Measurements from ENCODE around the gene S100A10. TPM values are rescaled to one million over a fixed set of nuclear protein-coding genes. Genes with fewer than 3 reads are reported as not detected.

S100A10 gene
- 1,962 to 3,541 TPM (median 2,083 TPM) in 5 replicates for total RNA-seq (2022; extraction: Qiagen RNA extraction; ENCODE audit: low read depth)

GRCh38 chr1:151993734-151994496, at the start of gene S100A10:
TSS of gene S100A10 (minus strand) at chr1:151993859. CDS start at chr1:151986230, 7,629 bp downstream.

GRCh38 chr1:152036267-152037216, 42.9 kb upstream of the S100A10 start, which contains the start of gene S100A11:
TSS of gene S100A11 (minus strand) at chr1:152037004. CDS start at chr1:152036915, 89 bp downstream.

Other genes starting within 250 kb of the S100A10 start
- 76.3 to 88.8 TPM (median 81.2 TPM) in 5 replicates for gene MRPL9, start 230.4 kb downstream of the S100A10 start, total RNA-seq (2022; extraction: Qiagen RNA extraction; ENCODE audit: low read depth)
- gene TDRKH, start 203.4 kb downstream of the S100A10 start, total RNA-seq (2022; extraction: Qiagen RNA extraction; ENCODE audit: low read depth) = 5.9 to 7.2 TPM (median 6.2 TPM) in 5 replicates
- gene LINGO4, start 188.4 kb downstream of the S100A10 start, total RNA-seq (2022; extraction: Qiagen RNA extraction; ENCODE audit: low read depth) = not detected in 5 replicates
- 0.06 to 0.13 TPM (median 0.08 TPM) in 3 of 5 replicates, not detected in the others for gene RORC, start 162.1 kb downstream of the S100A10 start, total RNA-seq (2022; extraction: Qiagen RNA extraction; ENCODE audit: low read depth)
- gene C2CD4D, start 154.0 kb downstream of the S100A10 start, total RNA-seq (2022; extraction: Qiagen RNA extraction; ENCODE audit: low read depth) = not detected in 5 replicates
- gene THEM5, start 140.1 kb downstream of the S100A10 start, total RNA-seq (2022; extraction: Qiagen RNA extraction; ENCODE audit: low read depth) = not detected in 5 replicates
- 11.9 to 14.4 TPM (median 13.3 TPM) in 5 replicates for gene THEM4, start 84.3 kb downstream of the S100A10 start, total RNA-seq (2022; extraction: Qiagen RNA extraction; ENCODE audit: low read depth)
- gene S100A11, start 43.1 kb upstream of the S100A10 start, total RNA-seq (2022; extraction: Qiagen RNA extraction; ENCODE audit: low read depth) = 1,744 to 1,849 TPM (median 1,790 TPM) in 5 replicates
- gene TCHHL1, start 95.2 kb upstream of the S100A10 start, total RNA-seq (2022; extraction: Qiagen RNA extraction; ENCODE audit: low read depth) = not detected in 5 replicates
- 0.19 to 0.36 TPM (median 0.29 TPM) in 5 replicates for gene TCHH, start 121.6 kb upstream of the S100A10 start, total RNA-seq (2022; extraction: Qiagen RNA extraction; ENCODE audit: low read depth)
- 0.07 TPM in 1 of 5 replicates, not detected in the others for gene RPTN, start 165.4 kb upstream of the S100A10 start, total RNA-seq (2022; extraction: Qiagen RNA extraction; ENCODE audit: low read depth)
- gene HRNR, start 230.3 kb upstream of the S100A10 start, total RNA-seq (2022; extraction: Qiagen RNA extraction; ENCODE audit: low read depth) = not detected in 5 replicates